ENCODE measurements around the gene SMG6.
A peak's percentile ranks its signal among the peaks of the same experiment; 100 is the strongest.

SMG6 gene

DNA sequence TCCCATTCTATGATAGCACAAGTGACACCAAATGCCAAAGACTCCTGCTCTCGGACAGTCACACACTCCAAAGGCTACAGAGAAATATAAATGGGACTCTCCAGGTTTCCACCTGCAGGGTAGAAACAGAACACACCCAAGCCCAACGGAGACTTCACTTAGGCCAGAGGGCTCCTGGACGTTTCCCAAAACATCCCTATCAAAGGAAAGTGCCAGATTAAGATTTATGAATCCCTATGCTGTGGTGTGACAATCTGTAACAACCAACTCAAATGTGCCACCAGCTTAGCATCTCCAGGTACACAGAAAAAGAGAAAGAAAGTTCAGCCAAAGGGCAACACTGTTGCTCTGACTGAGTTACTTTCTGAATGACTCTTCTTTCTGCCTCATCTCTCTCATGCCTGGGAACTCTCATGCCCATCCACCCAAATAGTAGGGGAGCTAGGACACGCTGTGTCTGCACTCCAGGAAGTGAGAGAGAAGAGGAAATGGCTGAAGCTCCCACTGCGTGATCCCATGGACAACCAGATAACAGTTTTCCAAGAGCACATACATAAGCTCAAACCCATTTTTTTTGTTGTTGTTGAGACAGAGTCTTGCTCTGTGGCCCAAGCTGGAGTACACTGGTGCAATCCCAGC is 49.7 kb downstream of the SMG6 start:
- Histone ChIP-seq H3K27me3 (ENCODE audit: insufficient read depth, low read length, poor library complexity) (no peaks in the 10 kb centered on the region), H3K36me3 (ENCODE audit: control insufficient read depth, insufficient read depth, low read length) (no peaks in the 10 kb centered on the region), H3K4me1 (ENCODE audit: control insufficient read depth, low read depth, low read length) (no peaks in the 10 kb centered on the region), H2BK15ac (replicated peaks; ENCODE audit: low read depth) (no peak overlapping the region), H3K18ac (ENCODE audit: low read length) (no peak overlapping the region), H3K4me2 (ENCODE audit: low read length) (no peak overlapping the region), H3K9ac (ENCODE audit: low read length) (no peak overlapping the region), H2BK120ac (ENCODE audit: low read depth, low read length) (no peak overlapping the region), H3K4ac (ENCODE audit: low read depth, low read length) (no peak overlapping the region), H3K79me2 (ENCODE audit: control insufficient read depth, insufficient read depth, low read length) (no peaks in the 10 kb centered on the region), H3K27ac (ENCODE audit: low read depth, low read length) (no peak overlapping the region), H4K8ac (ENCODE audit: low read depth, low read length) (no peak overlapping the region), H2AK5ac (ENCODE audit: low read length) (no peak overlapping the region), H3K56ac (ENCODE audit: low read length) (no peak overlapping the region), H4K5ac (ENCODE audit: low read length) (no peak overlapping the region), H3K4me3 (ENCODE audit: low read length) (no peak overlapping the region), H2BK5ac (ENCODE audit: low read length) (no peak overlapping the region), H3K23ac (ENCODE audit: low read length) (peak overlapping the region; percentile 30), H3K79me1 (ENCODE audit: low read length) (no peaks in the 10 kb centered on the region)
- no CpG with 5 or more reads among the region's 5 CpGs for WGBS (ENCODE audit: extremely low coverage, insufficient coverage, low lambda C conversion rate)
- DNase-seq, result no peak

DNA sequence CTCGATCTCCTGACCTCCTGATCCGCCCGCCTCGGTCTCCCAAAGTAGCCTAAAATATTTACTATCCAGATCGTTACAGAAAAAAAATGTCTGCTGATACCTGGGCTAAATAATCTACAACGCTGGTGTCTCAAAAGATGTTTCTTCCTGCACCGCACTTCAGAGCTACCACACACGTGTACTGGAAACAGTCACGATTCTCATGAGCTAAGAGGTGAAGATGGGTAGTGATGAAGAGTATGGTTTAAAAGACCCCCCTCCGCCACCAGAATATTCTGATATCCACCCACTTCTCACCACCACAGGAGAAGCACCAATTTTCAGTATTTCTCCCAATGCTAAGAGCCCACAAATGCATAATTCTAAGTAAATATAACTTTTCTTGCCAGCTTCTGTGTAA is 50.2 kb downstream of the SMG6 start:
- no peak overlapping the region for H3K9ac ChIP-seq (ENCODE audit: low read length)
- no peak overlapping the region for H3K4me3 ChIP-seq (ENCODE audit: low read length)
- no peak overlapping the region for H3K23ac ChIP-seq (ENCODE audit: low read length)
- no peak overlapping the region for H3K18ac ChIP-seq (ENCODE audit: low read length)
- H4K5ac ChIP-seq (ENCODE audit: low read length), result no peak overlapping the region
- no peaks in the 10 kb centered on the region for H3K79me1 ChIP-seq (ENCODE audit: low read length)
- H3K79me2 ChIP-seq (ENCODE audit: control insufficient read depth, insufficient read depth, low read length), result no peaks in the 10 kb centered on the region
- whole genome bisulfite sequencing (ENCODE audit: extremely low coverage, insufficient coverage, low lambda C conversion rate), result no CpG with 5 or more reads among the region's 10 CpGs
- no peak overlapping the region for H2AK5ac ChIP-seq (ENCODE audit: low read length)
- H3K36me3 ChIP-seq (ENCODE audit: control insufficient read depth, insufficient read depth, low read length), result no peaks in the 10 kb centered on the region
- no peak overlapping the region for H2BK5ac ChIP-seq (ENCODE audit: low read length)
- no peak overlapping the region for H3K27ac ChIP-seq (ENCODE audit: low read depth, low read length)
- H3K4ac ChIP-seq (ENCODE audit: low read depth, low read length), result no peak overlapping the region
- H3K4me2 ChIP-seq (ENCODE audit: low read length), result no peak overlapping the region
- H2BK15ac ChIP-seq (replicated peaks; ENCODE audit: low read depth), result no peak overlapping the region
- H4K8ac ChIP-seq (ENCODE audit: low read depth, low read length), result no peak overlapping the region
- H2BK120ac ChIP-seq (ENCODE audit: low read depth, low read length), result no peak overlapping the region
- no peaks in the 10 kb centered on the region for H3K4me1 ChIP-seq (ENCODE audit: control insufficient read depth, low read depth, low read length)
- H3K27me3 ChIP-seq (ENCODE audit: insufficient read depth, low read length, poor library complexity), result no peaks in the 10 kb centered on the region
- DNase-seq, result no peak
- H3K56ac ChIP-seq (ENCODE audit: low read length), result no peak overlapping the region

DNA sequence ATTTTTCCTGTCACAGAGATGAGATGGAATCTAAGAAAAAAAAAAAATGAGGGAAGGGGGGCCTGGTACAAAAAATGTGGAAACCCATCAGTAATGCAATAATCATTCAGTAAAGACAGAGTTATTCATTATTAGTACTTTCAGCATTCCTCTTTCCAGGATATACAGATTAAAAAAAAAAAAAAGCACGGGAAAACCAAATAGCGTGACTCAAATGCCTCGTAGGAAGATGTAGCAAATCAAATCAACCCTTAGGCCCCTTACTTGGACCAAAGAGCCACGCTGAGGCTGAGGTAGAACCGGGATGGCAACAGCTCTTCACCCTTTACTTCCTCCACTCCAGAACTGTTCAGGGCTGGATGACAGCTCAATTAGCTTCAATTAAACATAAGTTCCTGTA is 52.5 kb downstream of the SMG6 start:
- no peak overlapping the region for H3K9ac ChIP-seq (ENCODE audit: low read length)
- H3K23ac ChIP-seq (ENCODE audit: low read length), result no peak overlapping the region
- H3K18ac ChIP-seq (ENCODE audit: low read length), result no peak overlapping the region
- no peak overlapping the region for H3K4me2 ChIP-seq (ENCODE audit: low read length)
- H2AK5ac ChIP-seq (ENCODE audit: low read length), result no peak overlapping the region
- H3K4me3 ChIP-seq (ENCODE audit: low read length), result no peak overlapping the region
- H3K4me1 ChIP-seq (ENCODE audit: control insufficient read depth, low read depth, low read length), result no peaks in the 10 kb centered on the region
- H3K4ac ChIP-seq (ENCODE audit: low read depth, low read length), result no peak overlapping the region
- H3K27me3 ChIP-seq (ENCODE audit: insufficient read depth, low read length, poor library complexity), result no peaks in the 10 kb centered on the region
- no peak overlapping the region for H4K5ac ChIP-seq (ENCODE audit: low read length)
- no peak overlapping the region for H3K27ac ChIP-seq (ENCODE audit: low read depth, low read length)
- no peaks in the 10 kb centered on the region for H3K79me1 ChIP-seq (ENCODE audit: low read length)
- H3K79me2 ChIP-seq (ENCODE audit: control insufficient read depth, insufficient read depth, low read length), result no peaks in the 10 kb centered on the region
- H3K36me3 ChIP-seq (ENCODE audit: control insufficient read depth, insufficient read depth, low read length), result no peaks in the 10 kb centered on the region
- no CpG with 5 or more reads among the region's 5 CpGs for WGBS (ENCODE audit: extremely low coverage, insufficient coverage, low lambda C conversion rate)
- H3K56ac ChIP-seq (ENCODE audit: low read length), result no peak overlapping the region
- DNase-seq, result no peak
- H2BK15ac ChIP-seq (replicated peaks; ENCODE audit: low read depth), result no peak overlapping the region
- H2BK5ac ChIP-seq (ENCODE audit: low read length), result no peak overlapping the region
- H2BK120ac ChIP-seq (ENCODE audit: low read depth, low read length), result no peak overlapping the region
- no peak overlapping the region for H4K8ac ChIP-seq (ENCODE audit: low read depth, low read length)

DNA sequence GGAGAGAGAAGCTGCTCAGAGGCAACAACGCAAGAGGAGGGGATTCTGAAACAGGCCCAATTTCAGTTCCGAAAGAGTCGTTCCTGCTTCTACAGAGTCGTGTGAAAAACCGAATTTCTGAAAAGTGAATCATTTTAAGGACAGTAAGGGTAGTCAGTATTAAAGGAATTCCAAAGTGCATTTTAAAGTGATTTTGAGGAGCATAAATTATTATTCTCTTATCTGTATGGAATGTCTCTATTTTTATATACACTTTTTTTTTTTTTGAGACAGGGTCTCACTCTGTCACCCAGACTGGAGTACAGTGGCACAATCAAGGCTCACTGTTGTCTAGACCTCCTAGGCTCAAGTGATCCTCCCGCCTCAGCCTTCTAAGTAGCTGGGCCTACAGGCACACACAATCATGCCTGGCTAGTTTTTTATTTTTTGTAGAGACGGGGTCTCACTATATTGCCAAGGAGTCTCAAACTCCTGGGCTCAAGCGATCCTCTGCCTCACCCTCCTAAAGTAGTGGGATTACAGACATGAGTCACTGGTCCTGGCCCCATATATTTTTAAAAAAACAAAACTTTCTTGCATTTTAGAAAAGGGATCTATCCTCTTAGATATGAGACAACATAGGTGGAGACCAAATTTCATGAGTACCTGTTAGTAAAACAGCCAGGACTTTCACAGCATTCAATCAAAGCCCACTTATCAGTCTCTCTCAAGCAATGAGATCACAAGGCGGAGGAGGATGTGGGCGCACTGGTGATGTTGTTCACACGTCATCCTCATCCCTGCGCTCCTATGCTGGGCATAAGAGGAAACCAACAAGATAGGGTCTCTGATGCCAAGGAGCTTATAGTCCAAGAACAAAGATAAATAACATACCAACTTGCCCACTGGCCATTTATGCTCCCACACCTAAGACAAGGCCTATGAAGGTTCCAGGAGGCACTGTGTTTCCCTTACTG is 53.2 kb downstream of the SMG6 start:
- no peak overlapping the region for H2BK15ac ChIP-seq (replicated peaks; ENCODE audit: low read depth)
- no peaks in the 10 kb centered on the region for H3K36me3 ChIP-seq (ENCODE audit: control insufficient read depth, insufficient read depth, low read length)
- no peak overlapping the region for H3K4ac ChIP-seq (ENCODE audit: low read depth, low read length)
- H3K79me1 ChIP-seq (ENCODE audit: low read length), result no peaks in the 10 kb centered on the region
- no peak overlapping the region for H3K27ac ChIP-seq (ENCODE audit: low read depth, low read length)
- H3K23ac ChIP-seq (ENCODE audit: low read length), result no peak overlapping the region
- no peak overlapping the region for H2BK5ac ChIP-seq (ENCODE audit: low read length)
- no peak for DNase-seq
- no peaks in the 10 kb centered on the region for H3K79me2 ChIP-seq (ENCODE audit: control insufficient read depth, insufficient read depth, low read length)
- no peak overlapping the region for H4K8ac ChIP-seq (ENCODE audit: low read depth, low read length)
- H3K18ac ChIP-seq (ENCODE audit: low read length), result no peak overlapping the region
- H3K56ac ChIP-seq (ENCODE audit: low read length), result no peak overlapping the region
- no peak overlapping the region for H2BK120ac ChIP-seq (ENCODE audit: low read depth, low read length)
- no peaks in the 10 kb centered on the region for H3K4me1 ChIP-seq (ENCODE audit: control insufficient read depth, low read depth, low read length)
- no peak overlapping the region for H3K9ac ChIP-seq (ENCODE audit: low read length)
- no peak overlapping the region for H2AK5ac ChIP-seq (ENCODE audit: low read length)
- H3K4me2 ChIP-seq (ENCODE audit: low read length), result no peak overlapping the region
- WGBS (ENCODE audit: extremely low coverage, insufficient coverage, low lambda C conversion rate), result no CpG with 5 or more reads among the region's 12 CpGs
- no peak overlapping the region for H3K4me3 ChIP-seq (ENCODE audit: low read length)
- no peaks in the 10 kb centered on the region for H3K27me3 ChIP-seq (ENCODE audit: insufficient read depth, low read length, poor library complexity)
- H4K5ac ChIP-seq (ENCODE audit: low read length), result no peak overlapping the region

DNA sequence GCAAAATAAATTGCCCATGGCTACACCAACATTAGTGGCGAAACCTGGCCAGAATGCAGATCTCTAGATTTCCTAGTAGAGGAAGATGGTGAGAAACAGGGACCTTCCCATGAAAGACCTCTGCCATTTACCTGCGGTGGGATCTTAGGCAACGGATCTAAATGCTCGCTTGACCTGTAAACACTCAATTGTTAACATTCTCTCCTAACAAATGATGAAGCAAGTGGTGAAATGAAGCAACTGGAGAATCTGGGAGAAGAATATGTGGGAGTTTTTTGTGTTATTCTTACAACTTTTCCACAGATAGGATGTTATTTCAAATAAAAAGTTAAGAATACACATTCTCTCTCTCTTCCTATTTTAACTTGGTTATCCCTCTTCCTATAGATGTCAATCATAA is 56.6 kb downstream of the SMG6 start:
- no peaks in the 10 kb centered on the region for H3K4me1 ChIP-seq (ENCODE audit: control insufficient read depth, low read depth, low read length)
- no peak overlapping the region for H3K9ac ChIP-seq (ENCODE audit: low read length)
- no peak for DNase-seq
- H3K27me3 ChIP-seq (ENCODE audit: insufficient read depth, low read length, poor library complexity), result no peaks in the 10 kb centered on the region
- peaks cover 2% of the 10 kb centered on the region for H3K36me3 ChIP-seq (ENCODE audit: control insufficient read depth, insufficient read depth, low read length)
- H2BK15ac ChIP-seq (replicated peaks; ENCODE audit: low read depth), result no peak overlapping the region
- H3K4me2 ChIP-seq (ENCODE audit: low read length), result no peak overlapping the region
- H3K56ac ChIP-seq (ENCODE audit: low read length), result no peak overlapping the region
- H4K5ac ChIP-seq (ENCODE audit: low read length), result no peak overlapping the region
- H3K27ac ChIP-seq (ENCODE audit: low read depth, low read length), result no peak overlapping the region
- no peak overlapping the region for H3K4me3 ChIP-seq (ENCODE audit: low read length)
- H2BK5ac ChIP-seq (ENCODE audit: low read length), result no peak overlapping the region
- no peak overlapping the region for H2BK120ac ChIP-seq (ENCODE audit: low read depth, low read length)
- H3K79me1 ChIP-seq (ENCODE audit: low read length), result no peaks in the 10 kb centered on the region
- no peak overlapping the region for H3K18ac ChIP-seq (ENCODE audit: low read length)
- WGBS (ENCODE audit: extremely low coverage, insufficient coverage, low lambda C conversion rate), result no CpG with 5 or more reads among the region's 4 CpGs
- H2AK5ac ChIP-seq (ENCODE audit: low read length), result no peak overlapping the region
- H4K8ac ChIP-seq (ENCODE audit: low read depth, low read length), result no peak overlapping the region
- no peaks in the 10 kb centered on the region for H3K79me2 ChIP-seq (ENCODE audit: control insufficient read depth, insufficient read depth, low read length)
- H3K23ac ChIP-seq (ENCODE audit: low read length), result no peak overlapping the region
- H3K4ac ChIP-seq (ENCODE audit: low read depth, low read length), result no peak overlapping the region

Data from mesendoderm (in vitro differentiated cells).